Endometrial microvascular endothelial cells (primary cell): ENCODE measurements around the gene METAP1. TPM values are rescaled to one million over a fixed set of nuclear protein-coding genes. Genes with fewer than 3 reads are reported as not detected.
"Not testable (repeated sequence)": the region's sequence is repeated elsewhere in the genome, so short reads cannot be mapped to it uniquely, and the experiment has no call there.

Experiments used
- in situ Hi-C: cut with HindIII; loops from 2 replicates; pipeline ENCODE4 v1.10.0; 2017; ENCODE audit warnings: low sequenced_read_pairs, low pct_unique_long_range_greater_than_20kb; ENCODE audit errors: inconsistent ontology term
- total RNA-seq: library from RNA; depleted of rRNA; stranded (reverse); fragments of >200 nt; gene quantifications from one replicate; pipeline ENCODE4 v1.2.3, GENCODE V29; 2015; ENCODE audit errors: inconsistent ontology term

METAP1 gene
- 84.5 TPM for total RNA-seq

DNA sequence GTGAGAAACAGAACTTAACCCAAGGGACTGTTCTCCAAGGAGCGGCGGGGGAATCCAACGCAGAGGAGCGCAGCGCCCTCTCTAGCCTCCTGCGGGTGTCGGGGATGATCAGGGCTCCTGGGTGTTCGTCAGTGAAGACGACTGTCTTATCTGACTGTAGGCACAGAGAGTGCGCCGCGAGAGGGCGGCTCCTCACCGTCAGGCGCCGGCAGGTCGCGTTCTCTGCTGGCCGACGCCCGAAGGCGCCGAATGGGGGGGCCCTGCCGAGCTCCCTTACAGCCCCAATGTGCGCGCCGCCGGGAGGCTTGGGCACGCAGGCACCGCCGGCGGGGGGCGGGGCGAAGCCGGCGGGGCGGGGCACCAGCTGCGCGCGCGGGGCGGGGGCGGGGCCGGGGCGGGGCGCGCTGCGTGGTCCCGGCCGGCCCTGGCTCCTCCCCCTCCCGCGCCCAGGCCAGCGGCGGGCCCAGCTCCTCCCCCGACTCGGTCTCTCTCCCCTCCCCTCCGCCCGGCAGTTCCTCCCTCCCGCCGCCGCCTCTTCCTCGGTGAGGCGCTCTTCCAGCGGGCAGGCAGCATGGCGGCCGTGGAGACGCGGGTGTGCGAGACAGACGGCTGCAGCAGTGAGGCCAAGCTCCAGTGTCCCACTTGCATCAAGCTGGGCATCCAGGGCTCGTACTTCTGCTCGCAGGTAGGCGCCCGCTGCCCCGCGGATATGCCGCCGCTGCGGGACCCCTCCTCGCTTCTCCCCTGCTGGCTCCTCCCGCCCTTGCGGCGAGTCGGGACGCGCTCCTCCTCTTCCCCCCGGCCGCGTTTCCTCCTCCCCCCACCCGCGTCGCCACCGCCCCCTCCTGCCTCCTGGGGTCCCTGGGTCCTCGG is at the start of gene METAP1:
Gene METAP1, plus strand, starts transcription at position 539 of the 873 bp plus-strand sequence. Its CDS starts 33 bp downstream, at position 572.
- in situ Hi-C loops: no loop called here

DNA sequence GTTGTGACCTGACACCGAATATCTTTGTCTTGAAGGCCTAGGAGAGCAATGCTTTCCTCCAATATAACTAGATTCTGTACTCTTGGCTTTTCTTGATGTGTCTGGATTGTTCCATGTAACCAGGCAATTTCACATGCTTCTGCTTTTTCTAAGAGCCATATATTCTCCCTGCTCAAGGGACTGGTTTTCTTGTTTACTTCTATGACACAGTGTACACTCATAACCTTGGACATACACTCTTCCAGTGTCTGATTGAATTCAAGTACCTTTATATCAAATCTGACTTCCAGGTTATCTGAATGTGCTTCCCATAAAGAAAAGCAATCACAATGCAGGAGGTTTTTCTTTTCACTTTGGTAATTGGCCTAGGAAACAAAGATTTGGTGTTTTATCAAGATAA is 49.2 kb upstream of the METAP1 start:
- in situ Hi-C loops: no loop called here

DNA sequence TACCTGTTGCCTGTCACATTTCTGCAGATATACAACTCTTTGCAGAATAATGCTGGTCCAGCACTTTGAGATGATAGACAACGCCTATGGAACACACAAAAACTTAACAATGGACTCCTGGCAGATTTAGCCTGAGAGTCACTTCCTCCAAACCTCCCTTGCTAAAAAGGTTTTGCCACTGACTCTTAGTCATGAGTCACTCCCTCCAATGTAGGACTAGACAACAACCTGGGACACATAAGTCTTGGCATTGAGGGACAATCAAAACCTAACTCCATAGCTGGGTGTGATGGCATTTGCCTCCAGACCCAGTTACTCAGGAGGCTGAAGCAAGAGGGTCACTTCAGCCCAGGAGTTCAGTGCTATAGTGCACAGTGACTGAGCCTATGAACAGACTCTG is 44.6 kb upstream of the METAP1 start:
- in situ Hi-C loops: no loop called here

DNA sequence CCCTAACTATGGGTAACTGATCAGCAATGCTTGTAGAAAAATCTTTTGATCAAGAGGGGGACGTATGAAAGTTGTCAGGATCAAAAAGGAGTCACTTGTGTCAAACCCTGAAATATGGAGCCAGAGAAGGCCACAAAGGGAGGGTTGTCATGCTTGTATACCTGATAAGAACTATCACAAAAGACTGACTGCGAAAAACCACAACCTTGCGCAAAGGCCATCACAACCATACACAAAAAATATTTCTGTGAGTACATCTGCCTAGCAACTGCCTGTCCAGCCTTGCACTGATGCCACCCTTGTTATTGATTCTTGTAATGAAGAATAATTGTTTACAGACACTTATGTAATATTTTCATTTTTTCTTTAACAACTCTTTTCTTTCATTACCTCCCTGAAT is 43.8 kb upstream of the METAP1 start:
- in situ Hi-C loops: no loop called here

DNA sequence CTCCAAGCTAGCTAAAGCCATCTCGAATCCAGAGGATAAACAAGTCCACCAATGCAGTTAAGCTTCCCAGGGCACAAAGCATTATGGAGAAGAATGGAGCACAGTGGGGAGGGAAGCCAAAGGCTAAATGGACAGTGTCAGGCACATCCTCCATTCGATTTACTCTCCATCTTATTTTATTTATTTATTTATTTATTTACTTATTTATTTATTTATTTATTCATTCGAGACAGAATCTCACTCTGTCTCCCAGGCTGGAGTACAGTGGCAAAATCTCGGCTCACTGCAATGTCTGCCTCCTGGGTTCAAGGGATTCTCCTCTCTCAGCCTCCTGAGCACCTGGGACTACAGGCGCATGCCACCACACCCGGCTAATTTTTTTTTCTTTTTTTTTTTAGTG is 40.3 kb upstream of the METAP1 start:
- in situ Hi-C loops: no loop called here

DNA sequence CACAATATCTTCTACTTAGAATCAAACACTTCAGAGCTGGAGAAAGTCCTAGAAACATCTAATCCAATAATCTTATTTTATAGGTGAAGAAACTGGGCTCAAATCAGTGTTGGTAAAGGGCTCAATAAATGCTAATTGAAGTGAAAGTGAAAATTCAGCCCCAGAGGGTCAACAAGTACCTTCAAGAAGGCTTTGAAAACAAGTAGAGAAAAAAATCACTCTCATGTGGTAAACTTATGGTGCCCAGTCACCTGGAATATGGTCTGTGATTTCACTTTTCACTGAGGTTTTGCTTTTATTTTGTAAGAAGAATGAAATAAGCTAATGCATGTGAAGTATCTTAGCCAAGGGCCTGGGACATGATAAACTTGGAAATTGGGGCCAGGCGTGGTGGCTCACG is 37.5 kb upstream of the METAP1 start:
- in situ Hi-C loops: no loop called here

DNA sequence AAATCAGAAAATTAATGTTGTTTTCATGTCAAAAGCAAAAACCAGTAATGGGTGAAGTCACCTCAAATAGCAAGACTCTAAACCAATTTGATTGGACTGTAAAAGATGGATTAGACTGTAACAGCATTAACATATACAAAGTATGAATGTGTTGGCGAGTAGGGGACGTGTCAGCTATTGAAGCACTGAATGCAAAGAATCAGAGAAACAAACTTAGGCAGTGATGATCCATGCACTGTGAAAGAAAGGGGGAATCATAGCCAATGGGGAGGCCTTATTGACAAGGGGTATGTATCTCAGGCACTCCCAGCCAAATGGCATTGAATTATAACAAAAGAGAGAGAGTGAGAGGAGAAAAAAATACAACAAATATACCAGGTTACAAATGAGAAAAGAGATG is 36.1 kb upstream of the METAP1 start:
- in situ Hi-C loops: no loop called here

DNA sequence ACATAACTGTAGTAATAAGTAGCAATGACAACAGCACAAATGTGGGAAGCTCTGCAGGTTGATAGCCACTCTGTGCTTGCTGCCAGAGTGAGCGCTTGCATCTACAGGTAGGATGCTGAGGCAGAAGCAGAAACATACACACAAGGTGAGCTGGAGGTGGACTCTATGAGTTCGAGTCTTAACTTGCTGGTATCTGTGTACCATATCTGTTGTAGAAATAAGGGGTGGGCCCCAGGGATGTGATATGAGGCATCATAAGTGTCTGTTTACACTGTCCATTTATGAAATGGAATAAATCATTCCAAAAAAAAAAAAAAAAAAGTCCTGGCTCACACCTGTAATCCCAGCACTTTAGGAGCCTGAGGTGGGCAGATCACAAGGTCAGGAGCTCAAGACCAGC is 33.8 kb upstream of the METAP1 start:
- in situ Hi-C loops: no loop called here

DNA sequence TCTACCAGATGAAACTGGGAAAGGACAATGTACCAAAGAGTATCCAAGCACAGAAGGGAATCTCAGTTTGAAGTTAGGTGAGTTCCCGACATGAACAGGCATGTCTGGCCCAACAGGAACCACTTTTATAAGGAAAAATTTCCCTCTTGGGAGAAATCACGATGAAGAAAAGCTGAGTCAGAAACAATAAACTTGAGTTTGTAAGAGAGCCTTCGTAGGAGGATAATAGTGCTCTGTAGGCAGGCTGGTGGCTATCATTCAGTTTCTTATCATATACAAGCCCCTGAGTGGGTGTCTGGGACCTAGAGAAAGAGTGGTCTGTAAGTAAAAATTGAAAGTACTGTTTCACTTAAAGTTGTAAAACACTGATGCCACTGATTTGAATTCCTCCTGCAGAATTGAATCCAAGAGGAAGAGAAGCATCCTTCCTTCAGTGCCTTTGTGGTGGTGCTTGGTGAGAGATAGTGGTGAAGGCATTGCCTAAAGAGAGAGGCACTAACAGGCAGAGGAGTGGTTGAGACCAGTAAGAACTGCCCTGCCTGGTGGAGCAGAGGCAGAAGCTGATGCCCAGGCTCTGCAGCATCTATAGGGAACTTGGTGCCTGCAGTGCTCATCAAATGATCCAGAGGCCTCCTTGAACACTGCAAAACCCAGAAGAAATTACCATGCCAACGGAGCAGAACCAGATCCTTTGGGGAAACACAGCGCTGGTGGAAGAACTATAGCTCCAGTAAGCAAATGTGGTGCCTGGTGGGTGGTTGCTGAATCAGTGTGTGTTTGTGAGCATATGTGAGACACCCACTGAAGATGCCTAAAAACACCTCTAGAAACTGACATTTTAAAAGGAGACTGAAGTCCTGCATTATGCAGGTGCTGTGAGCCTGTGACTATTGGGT is 31.7 kb upstream of the METAP1 start:
- in situ Hi-C loops: no loop called here

DNA sequence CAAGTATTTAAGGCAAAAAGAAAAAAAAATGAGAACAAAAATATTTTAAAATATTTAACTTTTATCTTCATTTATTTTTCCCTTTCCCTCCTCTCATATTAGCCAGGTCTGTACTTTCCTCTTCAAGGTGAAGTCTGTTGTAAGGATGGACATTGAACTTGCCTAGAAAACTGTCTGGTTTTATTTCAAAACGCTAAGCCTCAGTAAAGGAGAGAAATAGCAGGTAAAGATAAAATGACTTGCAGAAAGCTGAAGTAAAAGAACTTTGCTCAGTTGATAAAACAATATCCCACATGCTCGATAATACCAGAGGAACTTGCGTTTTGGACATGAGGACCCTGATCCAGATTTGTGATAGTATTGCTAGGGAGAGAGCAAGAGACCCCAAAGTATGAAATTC is 28.6 kb upstream of the METAP1 start:
- in situ Hi-C loops: no loop called here

DNA sequence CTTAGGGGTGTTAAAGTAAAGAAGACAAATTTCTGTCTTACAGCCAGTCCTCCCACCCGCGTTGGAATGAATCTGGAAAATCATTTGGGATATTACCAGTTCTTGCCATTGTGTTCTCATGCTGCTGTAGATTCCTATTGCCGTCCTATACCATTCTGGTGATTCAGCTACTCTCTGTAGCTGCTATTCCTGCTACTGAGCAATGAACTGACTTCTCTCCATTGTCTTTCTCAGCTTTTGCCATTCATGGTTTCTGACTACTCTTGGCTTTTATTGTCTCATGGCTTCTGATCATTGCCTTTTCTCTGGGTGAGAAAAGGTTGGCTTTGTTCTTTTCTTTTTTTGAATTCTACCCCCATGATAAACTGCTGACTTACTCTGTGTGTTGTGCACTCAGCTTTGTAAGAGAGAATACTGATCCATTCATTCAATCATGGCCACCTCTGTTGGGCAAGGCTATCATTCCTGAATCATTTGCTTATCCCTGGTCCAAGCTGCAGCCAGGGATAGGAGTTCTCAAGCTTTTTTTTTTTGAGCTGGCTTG is 27.7 kb upstream of the METAP1 start:
- in situ Hi-C loops: no loop called here

DNA sequence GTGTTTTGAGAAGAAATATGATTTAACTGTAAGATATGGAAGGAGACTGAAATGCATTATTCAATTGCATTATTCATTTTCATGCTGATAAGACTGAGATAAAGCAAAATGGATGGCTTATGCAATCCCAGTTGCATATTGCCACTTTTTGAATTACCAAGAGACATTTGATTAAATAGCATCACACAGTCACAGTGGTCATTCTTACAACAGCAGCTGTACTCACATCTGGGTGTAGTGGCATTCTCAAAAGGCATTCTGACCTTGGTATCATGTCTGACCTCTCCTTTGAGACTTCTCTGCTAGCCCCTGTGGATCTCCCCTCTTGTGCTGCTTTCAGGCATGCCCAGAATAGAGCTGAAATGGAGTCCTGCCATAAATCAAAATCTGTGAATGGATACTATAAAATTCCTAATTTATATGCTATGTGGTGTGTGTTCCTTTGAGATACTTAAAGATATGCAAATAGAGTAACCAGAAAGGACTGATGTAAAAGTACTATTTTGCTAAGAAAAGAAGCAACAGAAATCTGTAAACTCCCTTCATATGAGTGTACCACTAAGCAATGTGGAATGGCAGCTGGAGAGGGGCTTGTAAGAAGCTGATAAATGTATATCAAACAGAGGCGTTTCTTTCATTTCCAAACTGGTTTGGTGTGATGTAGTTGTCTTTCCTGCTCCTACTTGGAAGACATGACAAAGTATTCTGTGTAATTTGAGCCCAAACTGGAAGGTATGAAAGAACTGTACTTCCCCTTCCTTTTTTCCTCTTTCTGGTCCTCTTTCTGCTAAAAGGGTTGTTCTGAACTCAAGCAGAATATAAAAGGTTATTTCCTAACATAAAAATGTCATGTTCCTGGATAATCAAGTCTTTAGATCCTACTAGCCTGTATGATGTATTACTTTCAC is 25.4 kb upstream of the METAP1 start:
- in situ Hi-C loops: no loop called here

DNA sequence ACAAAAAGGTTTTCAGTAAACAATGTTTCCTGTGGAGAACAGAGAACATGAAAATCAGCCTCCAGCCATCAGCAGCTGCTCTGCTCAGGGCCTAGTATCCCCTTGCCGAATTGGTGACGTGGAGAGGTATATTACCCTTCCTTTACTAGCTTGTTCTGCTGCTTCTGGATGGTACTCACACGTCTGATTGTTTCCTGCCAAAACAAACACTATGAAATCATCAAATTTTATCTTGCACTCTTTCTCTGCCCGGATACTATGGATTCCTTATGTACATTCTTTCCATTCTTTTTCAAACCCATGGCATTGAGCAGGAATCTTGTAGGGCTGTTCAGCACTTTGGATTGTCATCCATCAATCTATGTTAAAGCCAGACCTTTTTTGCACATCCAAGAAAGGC is 18.8 kb upstream of the METAP1 start:
- in situ Hi-C loops: no loop called here

DNA sequence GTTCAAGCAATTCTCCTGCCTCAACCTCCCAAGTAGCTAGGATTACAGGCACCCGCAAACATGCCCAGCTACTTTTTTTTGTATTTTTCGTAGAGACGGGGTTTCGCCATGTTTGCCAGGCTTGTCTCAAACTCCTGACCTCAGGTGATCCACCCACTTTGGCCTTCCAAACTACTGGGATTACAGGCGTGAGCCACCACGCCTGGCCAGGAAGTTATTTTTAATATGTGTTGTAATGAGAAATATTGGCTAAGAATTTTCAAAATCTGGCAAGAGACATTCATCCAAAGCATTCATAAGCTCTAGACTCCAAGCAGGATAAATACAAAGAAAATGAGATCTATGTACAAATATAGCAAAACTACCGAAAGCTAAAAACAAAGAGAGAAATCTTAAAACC is 18.0 kb upstream of the METAP1 start:
- in situ Hi-C loops: no loop called here

DNA sequence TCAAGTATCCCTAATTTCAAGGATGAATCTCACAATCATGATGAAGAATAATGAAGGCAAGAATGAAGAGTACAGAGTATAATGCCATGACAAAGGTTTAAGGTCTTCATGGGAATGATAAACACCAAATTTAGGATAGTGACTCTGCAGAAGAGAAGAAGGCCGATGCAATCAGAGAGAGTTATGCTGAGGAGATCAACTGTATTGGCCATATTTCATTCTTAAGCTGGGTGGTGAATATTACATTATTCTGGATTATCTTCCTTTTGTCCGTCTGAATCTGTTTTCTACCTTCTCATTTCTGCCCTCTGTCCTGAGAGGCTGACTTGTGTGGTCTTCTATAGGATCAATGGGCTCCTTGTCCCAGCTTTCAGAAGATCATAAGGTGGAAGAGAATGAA is 7.8 kb upstream of the METAP1 start:
- in situ Hi-C loops: no loop called here

DNA sequence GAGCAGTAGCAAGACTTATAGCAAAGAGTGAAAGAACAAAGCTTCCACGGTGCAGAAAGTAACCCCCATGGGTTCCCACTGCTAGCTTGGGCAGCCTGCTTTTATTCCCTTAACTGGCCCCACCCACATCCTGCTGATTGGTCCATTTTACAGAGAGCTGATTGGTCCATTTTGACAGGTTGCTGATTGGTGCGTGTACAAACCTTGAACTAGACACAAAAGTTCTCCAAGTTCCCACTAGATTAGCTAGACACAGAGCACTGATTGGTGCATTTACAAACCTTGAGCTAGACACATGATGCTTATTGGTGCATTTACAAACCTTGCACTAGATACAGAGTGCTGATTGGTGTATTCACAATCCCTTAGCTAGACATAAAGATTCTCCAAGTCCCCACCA is 2.7 kb upstream of the METAP1 start:
- in situ Hi-C loops: not testable (repeated sequence)

DNA sequence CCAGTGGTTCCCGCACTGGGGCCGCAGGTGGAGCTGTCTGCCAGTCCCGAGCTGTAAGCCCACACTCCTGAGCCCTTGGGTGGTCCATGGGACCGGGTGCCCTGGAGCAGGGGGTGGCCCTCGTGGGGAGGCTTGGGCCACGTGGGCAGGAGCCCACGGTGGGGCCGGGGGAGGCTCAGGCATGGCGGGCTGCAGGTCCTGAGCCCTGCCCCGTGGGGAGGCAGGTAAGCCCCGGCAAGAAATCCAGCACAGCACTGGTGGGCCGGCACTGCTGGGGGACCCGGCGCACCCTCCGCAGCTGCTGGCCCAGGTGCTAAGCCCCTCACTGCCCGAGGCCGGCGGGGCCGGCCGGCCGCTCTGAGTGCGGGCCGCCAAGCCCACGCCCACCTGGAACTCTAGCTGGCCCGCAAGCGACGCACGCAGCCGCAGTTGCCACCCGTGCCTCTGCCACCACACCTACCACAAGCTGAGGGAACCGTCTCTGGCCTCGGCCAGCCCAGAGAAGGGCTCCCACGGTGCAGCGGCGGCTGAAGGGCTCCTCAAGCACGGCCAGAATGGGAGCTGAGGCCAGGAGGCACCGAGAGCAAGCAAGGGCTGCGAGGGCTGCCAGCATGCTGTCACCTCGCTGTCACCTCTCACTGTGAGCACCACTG is 2.0 kb upstream of the METAP1 start:
- in situ Hi-C loops: no loop called here

DNA sequence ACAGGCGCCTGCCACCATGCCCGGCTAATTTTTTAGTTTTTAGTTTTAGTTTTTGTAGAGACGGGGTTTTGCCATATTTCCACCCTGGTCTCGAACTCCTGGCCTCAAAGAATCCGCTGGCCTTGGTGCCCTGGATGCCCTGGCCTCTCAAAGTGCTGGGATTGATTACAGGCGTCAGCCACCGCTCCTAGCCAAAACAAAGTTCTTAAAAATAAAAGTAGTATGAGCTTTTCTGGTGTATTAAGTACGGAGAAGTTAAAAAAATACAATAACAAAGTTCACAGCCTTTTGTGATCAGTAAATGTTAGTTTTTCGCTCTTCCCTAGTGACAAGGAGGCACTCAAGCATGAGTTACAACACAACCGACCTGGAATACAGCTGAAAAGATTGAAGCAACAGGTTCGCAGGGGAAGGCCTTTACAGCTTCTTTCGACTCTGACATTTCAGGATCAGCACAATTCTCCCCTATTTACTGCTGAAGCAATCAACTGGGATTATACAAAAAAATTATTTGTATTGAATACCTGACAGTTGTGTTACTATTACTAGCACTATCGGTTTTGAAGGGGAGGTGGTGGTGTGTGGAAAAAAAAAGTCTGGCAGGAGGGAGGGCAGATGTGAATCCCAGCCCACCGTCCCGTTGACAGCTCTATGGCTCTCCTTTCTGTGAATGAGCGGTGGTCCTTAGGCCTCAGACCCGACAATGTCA is 893 bp upstream of the METAP1 start:
- in situ Hi-C loops: no loop called here
